Measurements from ENCODE around the gene POLA1.

POLA1 gene

GRCh38 chrX:24692305-24692704 is 1.4 kb upstream of the POLA1 start:
- DNase-seq, result no peak

DNA sequence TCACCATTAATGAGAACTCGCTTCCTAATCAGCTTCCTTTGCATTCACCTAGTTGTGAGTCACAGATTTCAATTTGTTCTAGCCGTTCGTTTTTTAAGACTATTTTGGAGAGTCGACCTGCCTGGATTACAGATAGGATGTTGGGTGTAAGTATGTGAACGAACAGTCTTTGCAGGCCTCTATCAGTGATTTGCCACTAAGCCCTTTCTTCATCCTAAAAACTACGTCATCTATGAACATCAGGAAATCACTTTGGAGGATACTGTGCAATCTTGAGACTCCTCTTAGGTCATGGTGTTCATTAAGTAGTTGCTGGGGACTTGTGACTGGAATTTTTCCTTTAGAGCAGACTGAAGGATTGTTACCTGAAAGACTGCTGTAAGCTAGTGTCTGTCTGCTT is 1.1 kb downstream of the POLA1 start:
- DNase-seq, result no peak

- DNase-seq, result no peak
Measured at GRCh38 chrX:24696294-24696693, 2.6 kb downstream of the POLA1 start.

- DNase-seq, result no peak
Measured at GRCh38 chrX:24702362-24703184, 8.9 kb downstream of the POLA1 start.

- no peak for DNase-seq
Measured at GRCh38 chrX:24703185-24703494, 9.4 kb downstream of the POLA1 start.

- DNase-seq, result no peak
Measured at GRCh38 chrX:24718771-24719170, 25.1 kb downstream of the POLA1 start.

DNA sequence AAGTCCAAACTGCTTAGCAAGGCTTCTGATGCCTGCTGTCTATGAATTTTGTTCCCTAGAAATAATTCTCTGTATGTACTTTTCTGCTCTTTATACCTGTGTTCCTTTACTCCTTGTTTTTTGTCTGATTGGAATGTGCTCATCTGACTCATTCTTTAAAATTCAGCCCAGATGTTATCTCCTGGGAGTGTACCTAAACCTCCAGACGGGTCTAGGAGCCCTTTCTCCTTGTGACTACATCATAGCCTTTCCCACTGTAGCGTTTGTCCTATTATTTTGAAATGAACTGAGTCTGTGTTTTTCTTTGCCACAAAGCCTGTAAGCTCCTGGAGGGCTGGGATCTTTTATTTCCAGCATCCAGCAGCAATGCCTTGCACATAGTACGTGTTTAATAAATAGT is 26.3 kb downstream of the POLA1 start:
- DNase-seq, result no peak

- DNase-seq, result no peak
Measured at GRCh38 chrX:24728530-24728929, 34.8 kb downstream of the POLA1 start.

- no peak for DNase-seq
Measured at GRCh38 chrX:24732766-24733500, 39.2 kb downstream of the POLA1 start.

DNA sequence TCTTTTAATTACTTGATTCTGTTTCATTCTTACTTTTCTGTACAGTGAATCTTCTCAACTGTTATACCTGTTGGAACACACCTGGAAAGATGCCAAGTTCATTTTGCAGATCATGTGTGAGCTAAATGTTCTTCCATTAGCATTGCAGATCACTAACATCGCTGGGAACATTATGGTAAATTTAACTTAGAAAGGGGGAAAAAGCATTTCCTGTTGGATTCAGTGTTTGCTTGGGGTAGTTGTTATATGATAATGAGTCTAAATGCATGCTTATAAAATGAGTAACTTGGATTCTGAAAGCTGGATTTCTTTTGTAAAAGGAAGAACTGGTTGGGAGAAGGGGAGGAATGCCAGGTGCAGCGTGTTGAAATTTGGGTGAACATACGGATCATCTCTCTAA is 47.6 kb downstream of the POLA1 start:
- no peak for DNase-seq

DNA sequence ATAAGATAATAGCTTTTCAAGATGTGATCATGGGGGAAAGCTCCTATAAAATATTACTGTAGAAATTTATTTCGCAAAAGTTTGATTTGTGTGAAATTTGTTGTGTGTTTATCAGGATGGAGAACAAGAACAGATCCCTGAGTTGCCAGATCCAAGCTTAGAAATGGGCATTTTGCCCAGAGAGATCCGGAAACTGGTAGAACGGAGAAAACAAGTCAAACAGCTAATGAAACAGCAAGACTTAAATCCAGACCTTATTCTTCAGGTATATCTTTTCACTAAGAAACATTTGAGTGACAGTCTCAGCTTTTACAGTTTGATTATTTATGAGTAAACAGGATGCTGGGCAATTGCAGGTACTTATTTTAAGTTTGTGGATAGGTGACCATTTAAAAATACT is 54.5 kb downstream of the POLA1 start:
- DNase-seq, result no peak

DNA sequence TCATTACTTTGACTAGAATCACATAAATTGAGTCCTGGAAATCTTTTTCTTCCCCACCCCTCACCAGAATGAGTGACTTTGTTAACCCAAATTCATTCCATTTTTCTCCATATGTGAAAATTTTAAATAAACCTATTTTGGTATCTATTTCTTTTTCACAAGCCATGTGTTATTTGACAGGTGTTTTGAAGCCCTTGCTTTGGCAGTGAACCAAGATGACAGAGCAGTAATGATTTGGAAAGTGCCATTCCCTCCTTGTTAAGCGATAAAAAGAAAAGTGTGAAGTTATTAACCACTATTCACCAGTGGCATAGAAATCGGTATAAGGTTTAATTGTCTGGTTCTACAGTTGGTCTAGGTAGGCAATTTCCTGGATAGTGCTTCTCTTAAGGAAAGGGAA is 66.1 kb downstream of the POLA1 start:
- no peak for DNase-seq

GRCh38 chrX:24760363-24761000 is 66.8 kb downstream of the POLA1 start:
- peak; percentile 69 for DNase-seq

GRCh38 chrX:24761306-24761705 is 67.6 kb downstream of the POLA1 start:
- DNase-seq, result peak; percentile 1

DNA sequence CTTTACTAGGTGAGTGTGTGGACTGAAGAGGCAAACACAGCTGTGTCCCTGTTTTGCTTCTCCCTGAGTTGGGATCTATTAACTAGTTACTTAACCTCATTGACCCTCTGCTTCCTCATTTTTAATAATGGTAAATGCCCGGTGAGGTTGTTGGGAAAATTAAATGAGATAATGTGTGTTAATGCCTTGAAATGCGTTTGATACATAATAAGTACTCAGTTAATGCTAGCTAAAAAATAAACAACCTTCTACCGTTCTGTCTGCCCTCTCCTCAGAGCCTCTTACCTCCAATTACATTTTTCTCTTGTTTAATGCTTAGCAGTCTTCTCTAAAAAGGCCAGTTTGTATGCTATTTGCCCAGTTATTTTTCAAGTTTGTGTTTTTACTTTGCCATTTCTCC is 70.3 kb downstream of the POLA1 start:
- DNase-seq, result no peak

DNA sequence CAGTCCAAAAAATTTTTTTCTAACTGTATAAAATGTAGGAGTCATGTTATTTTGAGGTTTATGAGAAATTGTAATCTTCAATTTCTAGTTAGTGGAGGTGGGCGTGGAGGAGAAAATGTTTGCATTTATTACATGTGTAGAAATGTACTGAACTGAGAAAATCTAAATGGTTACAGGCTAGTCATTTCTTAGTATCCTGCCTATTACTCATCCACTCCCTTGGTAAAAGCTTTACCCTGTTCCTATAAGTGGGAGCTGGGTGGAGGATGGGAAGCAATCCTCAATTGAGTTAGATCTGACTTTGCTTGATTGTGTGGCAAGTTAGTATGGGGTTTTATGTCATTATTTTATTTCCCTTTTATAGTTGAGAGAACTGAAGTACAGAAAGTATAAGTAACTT is 73.8 kb downstream of the POLA1 start:
- DNase-seq, result peak; percentile 1

DNA sequence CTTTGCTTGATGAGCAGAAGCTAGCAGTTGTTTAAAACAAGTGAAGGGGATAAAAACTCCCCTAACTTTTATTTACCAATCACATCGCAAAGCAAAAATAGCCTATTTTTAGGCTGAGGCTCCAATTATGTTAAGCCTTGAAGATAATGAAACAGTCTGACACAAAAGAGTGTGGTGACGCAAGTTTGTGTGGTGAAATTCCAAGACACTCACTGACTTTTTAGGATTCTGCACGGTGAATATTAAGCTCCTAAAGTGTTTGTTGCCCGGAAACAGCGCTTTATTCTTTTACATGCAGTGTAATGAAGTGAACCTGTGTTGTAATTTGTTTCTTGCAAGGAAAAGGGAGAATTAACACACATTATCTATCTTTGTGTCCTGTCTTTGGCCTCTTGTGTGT is 74.8 kb downstream of the POLA1 start:
- no peak for DNase-seq

DNA sequence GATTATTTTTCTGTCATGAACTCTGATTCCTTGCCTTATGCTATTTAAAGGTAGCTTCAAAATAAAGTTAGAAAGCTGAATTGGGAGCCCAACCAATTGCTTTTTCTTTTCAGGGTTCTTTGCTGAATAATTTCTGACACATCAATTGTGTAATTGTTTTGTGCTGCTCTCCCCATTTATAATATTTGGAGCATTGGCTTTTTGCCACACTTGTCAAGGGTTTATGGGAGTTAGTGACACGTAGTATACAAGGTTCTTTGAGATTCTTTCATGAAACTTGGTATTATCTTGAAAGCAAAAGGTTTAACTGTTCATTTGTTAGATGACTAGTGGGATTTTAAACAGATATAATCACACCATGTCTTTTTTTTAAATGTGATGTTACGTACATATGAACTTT is 80.9 kb downstream of the POLA1 start:
- DNase-seq, result no peak

DNA sequence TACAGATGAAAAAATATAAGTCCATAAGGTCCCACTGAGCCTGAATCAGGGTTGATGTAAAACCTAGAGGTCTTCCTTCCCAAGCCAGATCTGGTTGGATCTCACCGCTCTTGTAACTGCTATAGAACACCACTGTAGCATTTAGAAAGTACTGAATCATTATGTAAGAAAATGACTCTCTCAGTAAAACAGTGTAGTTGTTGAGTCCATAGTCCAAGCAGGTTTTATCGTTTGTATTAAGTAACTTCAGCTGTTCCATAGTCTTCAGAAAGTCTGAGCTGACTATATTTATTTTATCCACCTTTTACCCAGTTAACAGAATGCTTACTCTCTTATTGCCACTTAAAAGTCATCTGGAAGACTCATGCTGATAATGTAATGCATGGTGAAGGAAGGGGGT is 82.2 kb downstream of the POLA1 start:
- DNase-seq, result no peak

- no peak for DNase-seq
Measured at GRCh38 chrX:24777660-24778059, 83.9 kb downstream of the POLA1 start.

- no peak for DNase-seq
Measured at GRCh38 chrX:24782011-24782410, 88.3 kb downstream of the POLA1 start.

- no peak for DNase-seq
Measured at GRCh38 chrX:24789047-24789446, 95.3 kb downstream of the POLA1 start.

GRCh38 chrX:24790166-24790565 is 96.4 kb downstream of the POLA1 start:
- DNase-seq, result no peak

- no peak for DNase-seq
Measured at GRCh38 chrX:24796204-24796603, 102.5 kb downstream of the POLA1 start.
